Upper lobe of left lung (tissue), 4 donors: ENCODE results near the gene ADGRD1.

Experiments
- CTCF ChIP-seq, 6 experiments: fragments of 450-650 bp in 4 of 6; fragments of 200-600 bp in 2 of 6; sonication (generic) in 2 of 6; IDR thresholded peaks; one replicate each; pipeline ENCODE4 v1.5.1; 2016 to 2019; ENCODE audit warnings: antibody characterized with exemption in 6 of 6
- POLR2A ChIP-seq, 4 donors: fragments of 450-650 bp; IDR thresholded peaks; one replicate each; pipeline ENCODE4 v1.5.1; 2016 to 2017; ENCODE audit warnings: antibody characterized with exemption in 4 of 4, mild to moderate bottlenecking in 2 of 4
- POLR2AphosphoS5 ChIP-seq, 2 donors: sonication (generic); formaldehyde crosslinking; IDR thresholded peaks; one replicate each; pipeline ENCODE4 v1.5.1; 2017; ENCODE audit warnings: antibody characterized with exemption in 2 of 2

- TF ChIP-seq POLR2A (IDR thresholded peaks at IDR 0.05) (no peak), POLR2AphosphoS5 (IDR thresholded peaks at IDR 0.05) (no peak), CTCF (IDR thresholded peaks at IDR 0.05) (no peak)
Measured at GRCh38 chr12:131075611-131076010, 121.9 kb downstream of the ADGRD1 start.
